HG03460 (cell line): ENCODE measurements around the gene UNC13C.

Experiments
- ATAC-seq: cut with Tn5 transposase; IDR thresholded peaks from one replicate; pipeline ENCODE4 v1.9.1; 2021; ENCODE audit not compliant: unreplicated experiment

Gene UNC13C

GRCh38 chr15:54289590-54290136 lies 311.4 kb downstream of the UNC13C start:
- peak; percentile 53 for ATAC-seq

GRCh38 chr15:54298396-54298795 lies 320.2 kb downstream of the UNC13C start:
- ATAC-seq = no peak

- no peak for ATAC-seq
These were observed 326.1 kb downstream of the UNC13C start for GRCh38 chr15:54304321-54304720.

- ATAC-seq = no peak
These were observed 326.9 kb downstream of the UNC13C start for GRCh38 chr15:54305138-54305537.

- no peak for ATAC-seq
These were observed 329.1 kb downstream of the UNC13C start for GRCh38 chr15:54307252-54307902.

- no peak for ATAC-seq
These were observed 329.7 kb downstream of the UNC13C start for GRCh38 chr15:54307926-54308325.

GRCh38 chr15:54312528-54312927 lies 334.3 kb downstream of the UNC13C start:
- no peak for ATAC-seq

- no peak for ATAC-seq
These were observed 343.2 kb downstream of the UNC13C start for GRCh38 chr15:54321426-54321825.

GRCh38 chr15:54322341-54322740 lies 344.1 kb downstream of the UNC13C start:
- ATAC-seq = no peak

- ATAC-seq = no peak
These were observed 367.1 kb downstream of the UNC13C start for GRCh38 chr15:54345301-54345700.

GRCh38 chr15:54345827-54346226 lies 367.6 kb downstream of the UNC13C start:
- no peak for ATAC-seq

- ATAC-seq = no peak
These were observed 369.0 kb downstream of the UNC13C start for GRCh38 chr15:54347082-54347827.

GRCh38 chr15:54353726-54354125 lies 375.5 kb downstream of the UNC13C start:
- ATAC-seq = no peak

- ATAC-seq = no peak
These were observed 376.1 kb downstream of the UNC13C start for GRCh38 chr15:54354341-54354740.

- no peak for ATAC-seq
These were observed 386.7 kb downstream of the UNC13C start for GRCh38 chr15:54364961-54365360.

GRCh38 chr15:54373332-54373731 lies 395.1 kb downstream of the UNC13C start:
- ATAC-seq = no peak

- ATAC-seq = no peak
These were observed 396.1 kb downstream of the UNC13C start for GRCh38 chr15:54374184-54374952.

- ATAC-seq = no peak
These were observed 409.6 kb downstream of the UNC13C start for GRCh38 chr15:54387799-54388198.

GRCh38 chr15:54388746-54389145 lies 410.5 kb downstream of the UNC13C start:
- no peak for ATAC-seq

GRCh38 chr15:54410481-54410880 lies 432.2 kb downstream of the UNC13C start:
- no peak for ATAC-seq

GRCh38 chr15:54424171-54424570 lies 445.9 kb downstream of the UNC13C start:
- no peak for ATAC-seq

- ATAC-seq = no peak
These were observed 450.4 kb downstream of the UNC13C start for GRCh38 chr15:54428596-54428995.
